Smooth muscle cell (in vitro differentiated cells): Measurements from ENCODE around the gene NFAT5. TPM values are rescaled to one million over a fixed set of nuclear protein-coding genes. Genes with fewer than 3 reads are reported as not detected.

Experiments
- DNase-seq: peaks from one replicate; lab custom pipeline; 2025; ENCODE audit not compliant: unreplicated experiment; lab: John Stamatoyannopoulos, UW
- H2AFZ ChIP-seq: fragments of 200-600 bp; sonication (generic); 2 replicates; pipeline ENCODE4 v1.6.0; 2016; ENCODE audit warnings: antibody characterized with exemption, low read depth, mild to moderate bottlenecking
- H3F3A ChIP-seq: fragments of 200-600 bp; sonication (generic); 2 replicates; pipeline ENCODE4 v1.6.0; 2017; ENCODE audit warnings: antibody characterized with exemption, low read depth
- H3K27ac ChIP-seq: fragments of 200-600 bp; sonication (generic); 2 replicates; pipeline ENCODE4 v1.5.1; 2016; ENCODE audit warnings: low read depth, mild to moderate bottlenecking
- H3K27me3 ChIP-seq: fragments of 200-600 bp; sonication (generic); 2 replicates; pipeline ENCODE4 v1.6.1; 2016; ENCODE audit warnings: low read depth, mild to moderate bottlenecking
- H3K36me3 ChIP-seq: fragments of 200-600 bp; sonication (generic); 2 replicates; pipeline ENCODE4 v1.5.1; 2016; ENCODE audit warnings: low read depth
- H3K4me1 ChIP-seq: fragments of 200-600 bp; sonication (generic); 2 replicates; pipeline ENCODE4 v1.5.1; 2016; ENCODE audit warnings: low read depth
- H3K4me2 ChIP-seq: fragments of 200-600 bp; sonication (generic); 2 replicates; pipeline ENCODE4 v1.6.0; 2016; ENCODE audit warnings: mild to moderate bottlenecking
- H3K4me3 ChIP-seq: fragments of 200-600 bp; sonication (generic); 2 replicates; pipeline ENCODE4 v1.5.1; 2016; ENCODE audit warnings: mild to moderate bottlenecking
- H3K79me2 ChIP-seq: fragments of 200-600 bp; sonication (generic); 2 replicates; pipeline ENCODE4 v1.6.0; 2016; ENCODE audit warnings: low read depth, mild to moderate bottlenecking
- H3K9ac ChIP-seq: fragments of 200-600 bp; sonication (generic); 2 replicates; pipeline ENCODE4 v1.6.0; 2016; ENCODE audit warnings: low read depth
- H3K9me3 ChIP-seq: fragments of 200-600 bp; sonication (generic); replicated peaks from 2 replicates; pipeline ENCODE4 v1.5.1; 2016; ENCODE audit warnings: low read depth
- H4K20me1 ChIP-seq: fragments of 200-600 bp; sonication (generic); 2 replicates; pipeline ENCODE4 v1.6.0; 2016; ENCODE audit warnings: low read depth
- WGBS: methylation state at CpG from one replicate; pipeline ENCODE4 v1.1.7; 2016; ENCODE audit warnings: low lambda C conversion rate; 5-methylcytosine and 5-hydroxymethylcytosine counted together
- polyA plus RNA-seq: library from polyadenylated mRNA; unstranded; fragments of >200 nt; fragmentation: Nextera tagmentation; extraction: Ambion mirVana; gene quantifications from 2 replicates; pipeline ENCODE4 v1.2.1, GENCODE V29; 2016
- total RNA-seq: library from RNA; depleted of rRNA; stranded (reverse); fragments of >200 nt; gene quantifications from 2 replicates; pipeline ENCODE4 v1.2.3, GENCODE V29; 2014
- TF ChIP-seq, protein P1 (sequence below): fragments of 200-600 bp; sonication (generic); IDR thresholded peaks from 2 replicates; pipeline ENCODE4 v1.5.1; 2017; ENCODE audit warnings: borderline replicate concordance, mild to moderate bottlenecking, antibody characterized with exemption; ENCODE audit not compliant: insufficient read depth, poor library complexity, severe bottlenecking

NFAT5 gene
- total and polyA plus RNA-seq, 2 experiments from 2014 or later: 4.2 to 44.3 TPM

DNA sequence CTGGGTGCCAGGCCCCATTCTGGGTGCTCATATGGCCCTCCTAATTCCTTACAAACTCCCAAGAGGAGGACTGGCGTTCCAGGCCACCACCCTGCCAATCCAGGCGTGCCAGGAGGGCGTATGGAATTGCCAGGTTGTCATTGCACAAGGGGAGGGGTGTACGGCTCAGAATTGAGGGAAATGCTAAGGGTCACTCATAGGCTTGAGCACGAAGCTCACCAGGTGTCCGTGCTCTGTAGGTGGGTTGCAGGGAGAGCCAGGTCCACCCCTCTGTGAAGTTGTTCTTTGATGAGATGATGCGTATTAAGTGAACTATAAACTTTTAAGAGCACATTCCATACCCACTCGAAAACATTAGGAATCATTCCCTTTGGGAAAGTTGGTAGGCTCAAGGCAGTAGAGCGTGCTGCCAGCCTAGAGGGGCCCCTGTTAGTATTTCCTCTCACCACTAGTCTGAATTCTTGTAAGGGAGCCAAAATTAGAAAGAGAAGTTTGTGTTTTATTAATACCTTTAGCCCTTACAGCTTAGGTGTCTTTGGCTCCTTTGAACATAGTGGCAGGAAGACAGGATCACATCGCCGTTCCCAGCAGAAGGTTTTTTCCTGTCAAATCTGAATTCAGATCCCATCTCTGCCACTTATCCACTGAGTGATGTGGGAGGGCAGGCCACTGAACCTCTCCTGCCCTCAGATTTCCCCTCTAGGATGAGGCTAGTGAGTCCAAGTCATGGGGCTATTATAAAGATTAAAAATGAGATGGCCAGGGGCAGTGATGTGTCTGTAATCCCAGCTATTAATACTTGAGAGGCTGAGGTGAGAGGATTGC, 38.7 kb upstream of the NFAT5 start:
- WGBS: 94% methylated on average over 11 of the region's 11 CpGs
- Histone ChIP-seq H4K20me1 (no peaks in the 10 kb centered on the region), H3K9me3 (no peaks in the 10 kb centered on the region), H2AFZ (no peak overlapping the region), H3K36me3 (no peaks in the 10 kb centered on the region), H3K4me3 (no peak overlapping the region), H3K79me2 (no peaks in the 10 kb centered on the region), H3K4me2 (no peak overlapping the region), H3F3A (peaks cover 8% of the 10 kb centered on the region), H3K27ac (no peak overlapping the region), H3K4me1 (peaks cover 8% of the 10 kb centered on the region), H3K9ac (no peak overlapping the region), H3K27me3 (no peaks in the 10 kb centered on the region)
- DNase-seq: no peak
- TF ChIP-seq, protein P1, sequence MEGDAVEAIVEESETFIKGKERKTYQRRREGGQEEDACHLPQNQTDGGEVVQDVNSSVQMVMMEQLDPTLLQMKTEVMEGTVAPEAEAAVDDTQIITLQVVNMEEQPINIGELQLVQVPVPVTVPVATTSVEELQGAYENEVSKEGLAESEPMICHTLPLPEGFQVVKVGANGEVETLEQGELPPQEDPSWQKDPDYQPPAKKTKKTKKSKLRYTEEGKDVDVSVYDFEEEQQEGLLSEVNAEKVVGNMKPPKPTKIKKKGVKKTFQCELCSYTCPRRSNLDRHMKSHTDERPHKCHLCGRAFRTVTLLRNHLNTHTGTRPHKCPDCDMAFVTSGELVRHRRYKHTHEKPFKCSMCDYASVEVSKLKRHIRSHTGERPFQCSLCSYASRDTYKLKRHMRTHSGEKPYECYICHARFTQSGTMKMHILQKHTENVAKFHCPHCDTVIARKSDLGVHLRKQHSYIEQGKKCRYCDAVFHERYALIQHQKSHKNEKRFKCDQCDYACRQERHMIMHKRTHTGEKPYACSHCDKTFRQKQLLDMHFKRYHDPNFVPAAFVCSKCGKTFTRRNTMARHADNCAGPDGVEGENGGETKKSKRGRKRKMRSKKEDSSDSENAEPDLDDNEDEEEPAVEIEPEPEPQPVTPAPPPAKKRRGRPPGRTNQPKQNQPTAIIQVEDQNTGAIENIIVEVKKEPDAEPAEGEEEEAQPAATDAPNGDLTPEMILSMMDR: no peak

DNA sequence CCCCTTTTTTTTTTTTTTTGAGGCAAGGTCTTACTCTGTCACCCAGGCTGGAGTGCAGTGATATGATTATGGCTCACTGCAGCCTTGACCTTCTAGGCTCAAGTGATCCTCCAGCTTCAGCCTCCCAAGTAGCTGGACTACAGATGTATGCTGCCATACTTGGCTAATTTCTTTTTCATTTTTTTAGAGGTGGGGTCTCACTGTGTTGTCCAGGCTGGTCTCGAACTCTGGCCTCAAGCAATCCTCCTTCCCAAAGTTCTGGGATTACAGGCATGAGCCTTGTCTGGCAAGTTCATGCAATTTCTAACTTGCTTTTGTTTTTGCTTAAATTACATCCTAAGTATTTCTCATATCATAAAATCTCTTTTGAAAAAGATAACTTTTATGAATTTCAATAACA, 33.8 kb upstream of the NFAT5 start:
- H2AFZ ChIP-seq: no peak overlapping the region
- H3K36me3 ChIP-seq: no peaks in the 10 kb centered on the region
- H3K27me3 ChIP-seq: no peaks in the 10 kb centered on the region
- H3K27ac ChIP-seq: no peak overlapping the region
- TF ChIP-seq, protein P1: no peak
- H3K9me3 ChIP-seq: no peaks in the 10 kb centered on the region
- peaks cover 8% of the 10 kb centered on the region for H3F3A ChIP-seq
- DNase-seq: no peak
- H3K4me1 ChIP-seq: peaks cover 8% of the 10 kb centered on the region
- H3K79me2 ChIP-seq: no peaks in the 10 kb centered on the region
- no peaks in the 10 kb centered on the region for H4K20me1 ChIP-seq
- WGBS: 91% methylated on average over 1 of the region's 1 CpG
- no peak overlapping the region for H3K9ac ChIP-seq
- H3K4me2 ChIP-seq: no peak overlapping the region
- no peak overlapping the region for H3K4me3 ChIP-seq

DNA sequence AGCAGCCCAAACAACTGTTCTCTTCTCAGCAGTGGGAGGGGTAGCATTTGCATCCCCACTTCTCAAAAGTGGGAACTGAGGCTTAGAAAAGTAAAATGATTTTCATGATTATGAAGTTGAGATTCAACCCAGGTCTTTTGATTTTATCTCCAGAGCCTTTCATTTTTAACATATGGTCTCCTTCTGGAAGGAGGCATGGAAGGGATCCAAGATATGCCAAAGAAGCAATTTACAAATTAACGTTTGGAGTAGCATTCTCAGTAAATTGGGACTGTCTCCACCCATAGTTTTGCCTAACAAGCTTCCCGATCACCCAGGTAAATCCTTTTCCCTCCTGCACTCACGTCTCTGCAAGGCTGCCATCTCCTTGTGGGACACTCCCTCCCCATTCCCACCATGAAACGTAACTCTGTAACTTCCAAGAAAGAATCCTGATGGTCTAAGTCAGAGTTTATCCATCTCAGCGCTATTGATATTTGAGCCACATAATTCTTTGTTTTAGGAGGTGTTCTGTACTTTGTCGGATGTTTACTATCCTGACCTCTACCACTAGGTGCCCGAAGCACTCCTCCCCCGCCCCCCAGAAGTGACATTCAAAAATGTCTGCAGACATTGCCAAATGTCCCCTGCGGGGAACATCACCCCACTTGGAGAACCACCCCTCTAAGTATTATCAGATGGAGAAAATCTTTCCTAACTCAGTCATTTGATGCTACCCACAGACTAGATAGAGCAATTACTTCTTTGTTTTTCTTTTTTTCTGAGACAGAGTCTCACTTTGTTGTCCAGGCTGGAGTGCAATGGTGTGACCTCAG, 32.9 kb upstream of the NFAT5 start:
- peaks cover 8% of the 10 kb centered on the region for H3F3A ChIP-seq
- no peak overlapping the region for H3K4me2 ChIP-seq
- H3K4me3 ChIP-seq: no peak overlapping the region
- H3K27ac ChIP-seq: no peak overlapping the region
- H3K9ac ChIP-seq: no peak overlapping the region
- H3K79me2 ChIP-seq: no peaks in the 10 kb centered on the region
- 49% methylated on average over 9 of the region's 9 CpGs for WGBS
- no peaks in the 10 kb centered on the region for H3K36me3 ChIP-seq
- TF ChIP-seq, protein P1: no peak
- no peaks in the 10 kb centered on the region for H3K9me3 ChIP-seq
- no peaks in the 10 kb centered on the region for H3K27me3 ChIP-seq
- H4K20me1 ChIP-seq: no peaks in the 10 kb centered on the region
- no peak for DNase-seq
- H2AFZ ChIP-seq: no peak overlapping the region
- H3K4me1 ChIP-seq: peaks cover 8% of the 10 kb centered on the region
